CD1c-positive myeloid dendritic cell (primary cell): ENCODE measurements around the gene VCX2.
"Not testable (repeated sequence)": the region's sequence is repeated elsewhere in the genome, so short reads cannot be mapped to it uniquely, and the experiment has no call there.

Experiments used
- DNase-seq: peaks from one replicate; pipeline ENCODE4 v3.0.0-alpha.2; 2016; ENCODE audit errors: extremely low spot score

The VCX2 gene

GRCh38 chrX:8171169-8171568 lies at the start of gene VCX2:
Gene VCX2 (minus strand): TSS chrX:8171267. CDS start chrX:8170643, 624 bp downstream.
- DNase-seq, result not testable (repeated sequence)

GRCh38 chrX:8204943-8205342 lies 33.9 kb upstream of the VCX2 start:
- DNase-seq, result no peak

- DNase-seq, result no peak
These were observed 33.3 kb upstream of the VCX2 start for GRCh38 chrX:8204169-8204935.

- no peak for DNase-seq
These were observed 30.8 kb upstream of the VCX2 start for GRCh38 chrX:8201896-8202331.

- no peak for DNase-seq
These were observed 25.7 kb upstream of the VCX2 start for GRCh38 chrX:8196776-8197175.

GRCh38 chrX:8194216-8194615 lies 23.1 kb upstream of the VCX2 start:
- no peak for DNase-seq

- no peak for DNase-seq
These were observed 21.2 kb upstream of the VCX2 start for GRCh38 chrX:8192276-8192675.

GRCh38 chrX:8191022-8191421 lies 20.0 kb upstream of the VCX2 start:
- DNase-seq, result no peak

- DNase-seq, result no peak
These were observed 19.3 kb upstream of the VCX2 start for GRCh38 chrX:8190341-8190830.

GRCh38 chrX:8189096-8189830 lies 18.2 kb upstream of the VCX2 start:
- no peak for DNase-seq

- no peak for DNase-seq
These were observed 12.3 kb upstream of the VCX2 start for GRCh38 chrX:8183346-8183745.

GRCh38 chrX:8179656-8180055 lies 8.6 kb upstream of the VCX2 start:
- DNase-seq, result no peak

GRCh38 chrX:8154011-8154410 lies 17.1 kb downstream of the VCX2 start:
- DNase-seq, result not testable (repeated sequence)

GRCh38 chrX:8147226-8147625 lies 23.8 kb downstream of the VCX2 start:
- DNase-seq, result no peak

GRCh38 chrX:8144925-8145324 lies 26.1 kb downstream of the VCX2 start:
- DNase-seq, result no peak

GRCh38 chrX:8141896-8142295 lies 29.2 kb downstream of the VCX2 start:
- DNase-seq, result no peak

- no peak for DNase-seq
These were observed 29.9 kb downstream of the VCX2 start for GRCh38 chrX:8140986-8141744.

- no peak for DNase-seq
These were observed 31.4 kb downstream of the VCX2 start for GRCh38 chrX:8139716-8140115.

GRCh38 chrX:8138252-8138651 lies 32.8 kb downstream of the VCX2 start:
- no peak for DNase-seq

- DNase-seq, result no peak
These were observed 44.4 kb downstream of the VCX2 start for GRCh38 chrX:8126648-8127047.

- no peak for DNase-seq
These were observed 45.0 kb downstream of the VCX2 start for GRCh38 chrX:8126092-8126491.

GRCh38 chrX:8125566-8125965 lies 45.5 kb downstream of the VCX2 start:
- DNase-seq, result no peak
